GM18520 (cell line): ENCODE measurements around the gene EGLN3.

Experiments used
- ATAC-seq: cut with Tn5 transposase; IDR thresholded peaks from one replicate; pipeline ENCODE4 v1.9.1; 2021; ENCODE audit not compliant: unreplicated experiment

EGLN3 gene

DNA sequence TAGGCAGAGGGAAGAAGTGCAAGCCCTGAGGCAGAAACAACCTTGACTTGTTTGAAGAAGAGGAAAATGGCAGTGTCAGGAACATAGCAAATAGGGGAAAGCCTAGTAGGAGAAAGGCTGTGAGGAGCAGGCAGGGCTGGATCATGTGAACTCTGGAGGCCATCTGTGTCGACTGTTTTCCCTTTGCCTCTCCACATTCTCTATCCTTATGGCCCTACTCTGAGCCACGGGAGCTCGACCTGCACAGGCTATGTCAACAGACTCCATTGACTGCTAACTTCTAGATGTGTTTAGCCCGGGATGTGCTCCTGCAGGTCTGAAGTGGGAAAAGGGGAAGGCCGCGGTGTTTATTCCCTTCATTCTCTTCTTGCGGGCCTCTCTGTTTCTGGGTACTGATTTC lies 35.2 kb downstream of the EGLN3 start:
- ATAC-seq, result no peak

- ATAC-seq, result no peak
Measured at GRCh38 chr14:33914676-33915516, 36.0 kb downstream of the EGLN3 start.

DNA sequence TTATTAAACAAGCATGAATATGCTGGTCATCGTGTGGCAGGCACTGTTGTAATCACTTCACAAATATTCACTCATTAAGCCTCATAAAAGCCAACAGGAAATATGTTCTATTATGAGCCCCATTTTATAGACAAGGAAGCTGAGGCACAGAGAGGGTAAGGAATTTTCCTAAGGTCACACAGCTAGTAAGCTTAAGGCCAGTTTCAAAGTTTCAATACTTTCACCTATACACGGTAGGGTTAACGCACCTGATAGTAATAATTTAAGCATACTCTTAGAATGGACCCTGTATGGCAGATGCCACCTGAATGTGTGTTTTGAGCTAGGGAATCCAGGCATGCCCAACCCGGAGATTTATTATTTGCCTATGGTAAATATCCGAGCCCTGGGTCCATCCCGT lies 39.8 kb downstream of the EGLN3 start:
- ATAC-seq, result no peak

GRCh38 chr14:33910435-33910834 lies 40.4 kb downstream of the EGLN3 start:
- no peak for ATAC-seq

DNA sequence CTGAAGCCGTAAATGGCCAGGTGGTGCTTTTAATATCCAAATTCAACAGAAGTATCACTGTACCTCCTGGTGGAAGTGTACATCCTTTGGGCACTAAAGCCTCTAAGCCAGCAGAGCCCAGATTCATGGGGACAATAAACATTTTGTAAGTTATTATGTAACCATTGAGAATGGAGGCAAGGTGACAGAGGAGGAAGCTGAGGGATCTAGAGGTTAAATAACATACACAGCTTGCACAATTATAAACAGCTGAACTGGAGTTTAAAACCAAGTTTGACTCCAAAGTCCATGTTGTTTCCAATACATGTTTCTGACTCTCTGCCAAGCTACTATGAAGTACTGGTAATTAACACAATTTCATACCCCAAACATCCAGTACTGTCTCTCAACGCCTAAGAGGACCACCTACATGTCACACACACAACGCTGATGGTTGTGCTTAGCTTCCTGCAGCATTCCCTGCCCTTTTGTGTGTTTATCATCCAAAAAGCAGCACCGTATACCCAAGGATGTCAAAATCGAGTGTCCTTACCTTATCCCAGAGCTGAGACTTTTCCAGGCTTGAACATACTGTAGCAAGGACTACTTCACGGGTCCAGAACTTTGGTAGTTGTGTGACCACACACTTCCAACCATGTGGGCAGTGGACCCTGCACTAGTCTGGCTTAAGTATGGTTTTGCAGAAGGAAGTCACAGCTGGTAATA lies 41.3 kb downstream of the EGLN3 start:
- no peak for ATAC-seq

DNA sequence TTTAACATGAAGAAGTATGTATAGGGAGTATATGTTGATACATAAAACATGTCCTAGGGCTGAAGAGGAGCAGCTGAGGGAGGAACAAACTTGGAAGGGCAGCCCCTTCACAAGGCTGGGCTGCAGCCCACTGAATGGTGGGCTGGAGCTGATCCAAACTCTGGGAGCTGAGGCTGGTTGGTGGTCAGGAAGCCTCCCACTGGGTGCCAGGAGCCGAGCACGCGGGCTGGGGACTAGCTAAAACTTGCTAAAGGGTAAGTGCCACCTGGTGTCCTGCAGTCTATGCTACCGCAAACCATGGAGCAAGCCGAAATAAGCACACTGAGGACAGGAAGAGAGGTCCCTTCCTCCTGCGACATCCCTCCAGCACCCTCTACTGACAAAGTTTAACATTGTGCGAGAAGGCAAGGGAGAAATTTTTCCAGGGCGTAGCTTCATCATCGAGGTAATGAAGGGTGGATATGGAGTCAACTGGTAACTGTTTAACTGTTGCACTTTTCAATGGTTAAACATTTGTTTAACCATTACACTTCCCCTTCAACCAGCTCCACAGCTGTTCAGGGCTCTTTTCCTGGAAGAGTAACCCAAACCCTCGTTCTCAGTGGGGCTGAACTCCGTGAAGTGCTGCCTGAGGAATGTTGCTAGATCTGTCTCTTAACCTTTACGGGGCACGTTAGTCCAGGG lies 42.2 kb downstream of the EGLN3 start:
- ATAC-seq, result no peak

DNA sequence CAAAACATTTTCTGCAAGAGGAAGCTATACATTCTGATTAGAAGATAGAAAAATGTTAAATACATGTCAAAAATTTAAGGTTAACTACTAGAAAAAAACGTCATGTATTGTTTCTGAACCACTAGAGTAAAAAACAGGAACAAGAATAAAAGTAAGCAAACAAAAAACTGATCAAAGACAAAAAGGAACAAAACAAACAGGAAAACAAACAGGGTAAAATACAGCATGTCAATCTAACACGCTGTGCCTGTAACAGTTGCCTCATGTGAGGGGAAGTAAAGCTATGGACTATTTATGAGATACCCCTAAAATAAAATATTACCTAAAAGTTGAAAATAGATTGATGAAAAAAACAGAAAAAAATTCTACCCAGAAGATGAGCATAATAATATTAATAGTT lies 43.9 kb downstream of the EGLN3 start:
- no peak for ATAC-seq

GRCh38 chr14:33904609-33905008 lies 46.3 kb downstream of the EGLN3 start:
- ATAC-seq, result no peak

- ATAC-seq, result no peak
Measured at GRCh38 chr14:33903369-33903768, 47.5 kb downstream of the EGLN3 start.

DNA sequence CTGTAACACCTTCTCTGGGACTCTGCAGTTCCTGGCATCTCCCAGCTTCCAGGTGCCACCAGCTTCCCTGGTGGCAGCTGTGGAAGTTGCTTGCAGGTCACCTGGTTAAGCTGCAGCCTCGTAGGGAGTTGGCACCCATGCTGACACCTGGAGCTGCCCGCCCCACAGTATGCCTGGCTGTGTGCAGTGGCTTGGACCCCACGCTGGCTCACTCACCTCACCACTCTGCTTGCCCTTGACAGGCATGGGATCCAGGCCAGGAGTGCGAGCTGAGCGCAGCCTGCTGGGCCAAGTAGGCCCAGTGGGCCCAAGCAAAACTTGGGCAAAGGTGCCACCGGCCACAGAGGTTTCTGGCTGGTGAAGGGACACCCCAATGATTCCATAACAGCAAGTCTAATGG lies 48.5 kb downstream of the EGLN3 start:
- ATAC-seq, result no peak

GRCh38 chr14:33901426-33902155 lies 49.3 kb downstream of the EGLN3 start:
- ATAC-seq, result no peak

- ATAC-seq, result no peak
Measured at GRCh38 chr14:33900706-33901105, 50.2 kb downstream of the EGLN3 start.

DNA sequence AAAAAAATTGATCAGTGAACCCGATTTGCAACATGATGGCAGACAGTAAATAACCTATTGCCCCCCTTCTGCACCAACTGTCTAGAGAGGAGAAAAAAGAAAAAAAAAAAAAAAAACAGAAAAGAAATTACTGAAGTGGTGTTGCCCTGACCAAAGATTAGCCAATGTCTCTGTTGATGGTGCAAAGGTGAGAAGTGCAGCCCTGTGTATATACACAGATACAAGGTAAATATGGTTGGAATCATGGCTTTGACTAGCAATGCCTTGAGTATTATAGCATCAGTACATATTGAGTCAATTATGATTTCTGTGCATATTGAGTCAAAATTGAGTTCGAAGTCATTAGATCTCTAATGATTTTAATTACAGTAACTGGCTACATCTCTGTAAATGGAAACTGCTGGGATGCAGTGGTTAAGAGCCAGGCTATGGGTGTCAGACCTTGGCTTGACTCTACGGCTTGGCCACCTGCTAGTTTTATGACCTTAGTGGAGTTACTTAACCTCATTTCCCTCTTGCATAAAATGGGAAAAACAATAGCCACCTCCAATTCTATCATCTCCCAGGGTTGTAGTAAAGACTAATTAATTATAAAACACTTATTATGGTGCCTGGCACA lies 51.0 kb downstream of the EGLN3 start:
- no peak for ATAC-seq

DNA sequence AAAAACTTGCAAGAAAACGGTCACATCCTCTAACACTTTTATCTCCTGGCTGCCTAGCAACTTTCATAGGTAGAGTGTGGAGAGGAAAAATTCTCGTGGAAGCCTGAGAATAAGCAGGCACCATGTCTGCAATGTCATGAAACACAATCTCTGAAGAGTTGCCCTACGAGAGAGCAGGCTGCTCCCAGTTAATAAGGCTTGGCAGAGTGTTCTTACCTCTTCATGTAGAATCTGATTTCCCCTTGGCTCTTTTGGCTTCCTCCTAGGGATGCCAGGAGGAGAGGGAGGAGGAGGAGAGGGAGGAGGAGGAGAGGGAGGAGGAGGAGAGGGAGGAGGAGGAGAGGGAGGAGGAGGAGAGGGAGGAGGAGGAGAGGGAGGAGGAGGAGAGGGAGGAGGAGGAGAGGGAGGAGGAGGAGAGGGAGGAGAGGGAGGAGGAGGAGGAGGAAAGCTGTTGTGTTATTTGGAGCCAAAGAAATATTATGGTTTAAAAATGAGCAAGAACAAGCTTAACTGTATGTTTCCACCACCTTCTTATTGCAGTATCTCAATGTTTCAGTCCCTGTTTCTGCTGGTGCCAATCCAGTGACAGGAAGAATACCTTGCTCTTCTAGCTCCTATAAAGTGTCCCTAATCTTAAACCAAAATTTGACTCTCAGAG lies 52.9 kb downstream of the EGLN3 start:
- no peak for ATAC-seq

- ATAC-seq, result no peak
Measured at GRCh38 chr14:33897382-33897781, 53.5 kb downstream of the EGLN3 start.

- no peak for ATAC-seq
Measured at GRCh38 chr14:33894339-33894738, 56.5 kb downstream of the EGLN3 start.

DNA sequence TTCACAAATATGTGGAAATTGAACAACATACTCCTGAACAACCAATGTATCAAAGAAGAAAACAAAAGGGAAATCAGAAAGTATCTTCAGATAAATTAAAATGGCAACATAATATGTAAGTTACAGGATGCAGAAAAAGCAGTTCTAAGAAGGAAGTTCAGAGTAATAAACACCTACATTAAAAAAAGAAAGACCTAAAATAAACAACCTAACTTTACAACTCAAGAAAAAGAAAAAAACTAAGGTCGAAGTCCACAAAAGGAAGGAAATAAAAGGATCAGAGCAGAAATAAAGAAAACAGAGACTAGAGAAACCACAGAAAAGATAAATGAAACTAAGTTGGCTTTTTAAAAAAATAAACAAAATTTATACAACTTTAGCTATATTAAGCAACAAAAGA lies 59.2 kb downstream of the EGLN3 start:
- no peak for ATAC-seq

DNA sequence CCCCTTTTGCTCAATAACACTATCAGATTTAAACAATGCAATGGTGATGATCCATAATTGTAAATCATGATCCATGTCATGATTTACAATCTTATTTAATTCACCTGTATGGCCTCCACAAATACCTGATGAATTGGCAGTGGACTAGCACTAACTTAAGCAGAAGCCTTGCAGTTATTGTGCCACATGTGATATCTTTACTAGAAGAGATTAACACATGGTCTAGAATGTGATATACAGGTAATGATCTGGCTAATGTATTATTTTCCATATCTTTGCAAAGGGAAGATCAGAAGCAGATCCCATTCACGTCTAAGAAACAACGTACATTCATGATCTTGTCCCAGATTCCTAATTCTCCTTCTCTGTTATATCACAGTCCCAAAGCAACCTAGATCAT lies 66.0 kb downstream of the EGLN3 start:
- no peak for ATAC-seq

GRCh38 chr14:33880330-33880729 lies 70.5 kb downstream of the EGLN3 start:
- no peak for ATAC-seq

- no peak for ATAC-seq
Measured at GRCh38 chr14:33879684-33880286, 71.1 kb downstream of the EGLN3 start.
